ENCODE results near the gene DRD3. TPM values are rescaled to one million over a fixed set of nuclear protein-coding genes. Genes with fewer than 3 reads are reported as not detected.

The DRD3 gene
- total and polyA plus RNA-seq, 2 donors (not counting 1 experiment from before 2014, with no cell fraction given), result not detected

- H4K20me1 ChIP-seq (ENCODE audit: control insufficient read depth, extremely low read depth, insufficient read depth, low read length), result no peaks in the 10 kb centered on the region
- H3K4me1 ChIP-seq (ENCODE audit: control insufficient read depth, extremely low read depth, insufficient read depth, low read length), result peaks cover 3% of the 10 kb centered on the region
- no peak for TF ChIP-seq EZH2 (IDR thresholded peaks at IDR 0.05; ENCODE audit: low read length, missing control alignments)
- TF ChIP-seq, protein P1, sequence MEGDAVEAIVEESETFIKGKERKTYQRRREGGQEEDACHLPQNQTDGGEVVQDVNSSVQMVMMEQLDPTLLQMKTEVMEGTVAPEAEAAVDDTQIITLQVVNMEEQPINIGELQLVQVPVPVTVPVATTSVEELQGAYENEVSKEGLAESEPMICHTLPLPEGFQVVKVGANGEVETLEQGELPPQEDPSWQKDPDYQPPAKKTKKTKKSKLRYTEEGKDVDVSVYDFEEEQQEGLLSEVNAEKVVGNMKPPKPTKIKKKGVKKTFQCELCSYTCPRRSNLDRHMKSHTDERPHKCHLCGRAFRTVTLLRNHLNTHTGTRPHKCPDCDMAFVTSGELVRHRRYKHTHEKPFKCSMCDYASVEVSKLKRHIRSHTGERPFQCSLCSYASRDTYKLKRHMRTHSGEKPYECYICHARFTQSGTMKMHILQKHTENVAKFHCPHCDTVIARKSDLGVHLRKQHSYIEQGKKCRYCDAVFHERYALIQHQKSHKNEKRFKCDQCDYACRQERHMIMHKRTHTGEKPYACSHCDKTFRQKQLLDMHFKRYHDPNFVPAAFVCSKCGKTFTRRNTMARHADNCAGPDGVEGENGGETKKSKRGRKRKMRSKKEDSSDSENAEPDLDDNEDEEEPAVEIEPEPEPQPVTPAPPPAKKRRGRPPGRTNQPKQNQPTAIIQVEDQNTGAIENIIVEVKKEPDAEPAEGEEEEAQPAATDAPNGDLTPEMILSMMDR (conservative IDR thresholded peaks at IDR 0.05 in 1 of 2, IDR thresholded peaks at IDR 0.05 in 1 of 2; ENCODE audit: low read depth in 1 of 2, low read length in 2 of 2), result no peak
- H3K36me3 ChIP-seq (ENCODE audit: control insufficient read depth, insufficient read depth, low read length), result peaks cover 4% of the 10 kb centered on the region
- no peaks in the 10 kb centered on the region for H3K9me3 ChIP-seq (ENCODE audit: control insufficient read depth, insufficient read depth, low read depth, low read length)
- no peak overlapping the region for H3K9ac ChIP-seq (ENCODE audit: insufficient read depth, low read length)
- no peak overlapping the region for H2AFZ ChIP-seq (ENCODE audit: low read length)
- H3K27ac ChIP-seq (ENCODE audit: insufficient read depth, low read length), result no peak overlapping the region
- H3K79me2 ChIP-seq (ENCODE audit: control insufficient read depth, insufficient read depth, low read length), result no peaks in the 10 kb centered on the region
- no peak overlapping the region for H3K4me3 ChIP-seq (replicated peaks in 1 of 4; ENCODE audit: control extremely low read depth in 1 of 4, insufficient read depth in 1 of 4, low read depth in 3 of 4, low read length in 4 of 4)
- no peak for DNase-seq (ENCODE audit: low read depth in 2 of 2)
- no peaks in the 10 kb centered on the region for H3K27me3 ChIP-seq (ENCODE audit: control insufficient read depth, insufficient read depth, low read length)
- H3K4me2 ChIP-seq (ENCODE audit: extremely low read depth, insufficient read depth, low read length), result peak overlapping the region; percentile 4
These were observed 98.7 kb downstream of the DRD3 start for GRCh38 chr3:114080201-114080600.

- Histone ChIP-seq H2AFZ (ENCODE audit: low read length) (no peak overlapping the region), H3K79me2 (ENCODE audit: control insufficient read depth, insufficient read depth, low read length) (no peaks in the 10 kb centered on the region), H4K20me1 (ENCODE audit: control insufficient read depth, extremely low read depth, insufficient read depth, low read length) (no peaks in the 10 kb centered on the region), H3K4me3 (replicated peaks in 1 of 4; ENCODE audit: control extremely low read depth in 1 of 4, insufficient read depth in 1 of 4, low read depth in 3 of 4, low read length in 4 of 4) (no peak overlapping the region), H3K4me2 (ENCODE audit: extremely low read depth, insufficient read depth, low read length) (peak overlapping the region; percentile 60), H3K36me3 (ENCODE audit: control insufficient read depth, insufficient read depth, low read length) (peaks cover 4% of the 10 kb centered on the region), H3K27ac (ENCODE audit: insufficient read depth, low read length) (peak overlapping the region; percentile 32), H3K9me3 (ENCODE audit: control insufficient read depth, insufficient read depth, low read depth, low read length) (no peaks in the 10 kb centered on the region), H3K4me1 (ENCODE audit: control insufficient read depth, extremely low read depth, insufficient read depth, low read length) (peaks cover 3% of the 10 kb centered on the region), H3K27me3 (ENCODE audit: control insufficient read depth, insufficient read depth, low read length) (no peaks in the 10 kb centered on the region), H3K9ac (ENCODE audit: insufficient read depth, low read length) (no peak overlapping the region)
- peak; percentile 6 to 40 for DNase-seq (ENCODE audit: low read depth in 2 of 2)
- TF ChIP-seq EZH2 (IDR thresholded peaks at IDR 0.05; ENCODE audit: low read length, missing control alignments), result no peak
- TF ChIP-seq, protein P1 (conservative IDR thresholded peaks at IDR 0.05 in 1 of 2, IDR thresholded peaks at IDR 0.05 in 1 of 2; ENCODE audit: low read depth in 1 of 2, low read length in 2 of 2), result no peak
These were observed 99.1 kb downstream of the DRD3 start for GRCh38 chr3:114079761-114080160.

- Histone ChIP-seq H3K4me3 (replicated peaks in 1 of 4; ENCODE audit: control extremely low read depth in 1 of 4, insufficient read depth in 1 of 4, low read depth in 3 of 4, low read length in 4 of 4) (no peak overlapping the region), H3K27ac (ENCODE audit: insufficient read depth, low read length) (no peak overlapping the region)
- peak in 1 of 2 donors; percentile 20 for DNase-seq (ENCODE audit: low read depth in 2 of 2)
These were observed 100.7 kb downstream of the DRD3 start for GRCh38 chr3:114078126-114078525.

More at GRCh38 chr3:114078126-114078525, 100.7 kb downstream of the DRD3 start:
- H3K4me1 ChIP-seq (ENCODE audit: control insufficient read depth, extremely low read depth, insufficient read depth, low read length), result peaks cover 3% of the 10 kb centered on the region
- H2AFZ ChIP-seq (ENCODE audit: low read length), result no peak overlapping the region
- no peak overlapping the region for H3K9ac ChIP-seq (ENCODE audit: insufficient read depth, low read length)
- H3K4me2 ChIP-seq (ENCODE audit: extremely low read depth, insufficient read depth, low read length), result no peak overlapping the region
- H3K79me2 ChIP-seq (ENCODE audit: control insufficient read depth, insufficient read depth, low read length), result no peaks in the 10 kb centered on the region
- H4K20me1 ChIP-seq (ENCODE audit: control insufficient read depth, extremely low read depth, insufficient read depth, low read length), result no peaks in the 10 kb centered on the region
- H3K36me3 ChIP-seq (ENCODE audit: control insufficient read depth, insufficient read depth, low read length), result peaks cover 4% of the 10 kb centered on the region
- TF ChIP-seq, protein P1 (conservative IDR thresholded peaks at IDR 0.05 in 1 of 2, IDR thresholded peaks at IDR 0.05 in 1 of 2; ENCODE audit: low read depth in 1 of 2, low read length in 2 of 2), result no peak
- TF ChIP-seq EZH2 (IDR thresholded peaks at IDR 0.05; ENCODE audit: low read length, missing control alignments), result no peak
- H3K27me3 ChIP-seq (ENCODE audit: control insufficient read depth, insufficient read depth, low read length), result no peaks in the 10 kb centered on the region
- H3K9me3 ChIP-seq (ENCODE audit: control insufficient read depth, insufficient read depth, low read depth, low read length), result no peaks in the 10 kb centered on the region

Other genes starting within 250 kb of the DRD3 start
- 0.77 and 1.5 TPM in 2 replicates for gene ZDHHC23, start 231.0 kb downstream of the DRD3 start, total RNA-seq
- 0.50 and 1.4 TPM in 2 replicates for gene ZDHHC23, start 231.0 kb downstream of the DRD3 start, polyA plus RNA-seq
- 1.8 and 3.3 TPM in 2 replicates for gene CCDC191, start 122.5 kb downstream of the DRD3 start, total RNA-seq
- 0.77 and 1.7 TPM in 2 replicates for gene CCDC191, start 122.5 kb downstream of the DRD3 start, polyA plus RNA-seq
- 13.5 and 13.6 TPM in 2 replicates for gene QTRT2, start 122.3 kb downstream of the DRD3 start, total RNA-seq
- gene QTRT2, start 122.3 kb downstream of the DRD3 start, polyA plus RNA-seq, result 8.8 and 11.6 TPM in 2 replicates
- gene ZNF80, start 58.5 kb upstream of the DRD3 start, total RNA-seq, result not detected in 2 replicates
- gene ZNF80, start 58.5 kb upstream of the DRD3 start, polyA plus RNA-seq, result not detected in 2 replicates
- gene TIGIT, start 115.0 kb upstream of the DRD3 start, total RNA-seq, result not detected in 2 replicates
- gene TIGIT, start 115.0 kb upstream of the DRD3 start, polyA plus RNA-seq, result not detected in 2 replicates